T-helper 1 cell (primary cell): ENCODE data around the gene LPAR1.
"Not testable (repeated sequence)": the region's sequence is repeated elsewhere in the genome, so short reads cannot be mapped to it uniquely, and the experiment has no call there.

Source experiments
- DNase-seq, 5 donors: peaks; one replicate each; pipeline ENCODE4 v3.0.0-alpha.2; 2012 to 2020

The LPAR1 gene

GRCh38 chr9:110911659-110912418, 126.4 kb downstream of the LPAR1 start:
- DNase-seq, result no peak

GRCh38 chr9:110908894-110909293, 129.4 kb downstream of the LPAR1 start:
- no peak for DNase-seq

DNA sequence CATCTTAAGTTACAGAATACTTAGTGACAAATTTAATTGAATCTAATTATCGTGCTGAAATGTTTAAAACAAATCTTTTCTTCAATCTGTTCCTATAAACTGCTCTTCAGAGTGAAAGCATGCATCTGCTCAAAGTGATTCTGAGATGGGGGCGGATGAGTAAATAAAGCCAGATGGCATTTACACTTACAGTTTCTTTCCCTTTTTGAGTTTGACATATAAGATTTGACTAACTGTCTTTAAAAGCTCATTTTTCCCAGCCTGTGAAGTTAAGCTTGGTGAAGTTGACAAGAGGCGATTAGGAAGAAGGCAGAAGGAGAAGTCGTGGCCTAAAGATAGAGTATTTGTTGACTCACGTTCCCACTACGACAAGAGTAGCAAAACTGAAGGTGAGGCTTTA, 137.4 kb downstream of the LPAR1 start:
- no peak for DNase-seq

GRCh38 chr9:110900456-110900855, 137.8 kb downstream of the LPAR1 start:
- no peak for DNase-seq

DNA sequence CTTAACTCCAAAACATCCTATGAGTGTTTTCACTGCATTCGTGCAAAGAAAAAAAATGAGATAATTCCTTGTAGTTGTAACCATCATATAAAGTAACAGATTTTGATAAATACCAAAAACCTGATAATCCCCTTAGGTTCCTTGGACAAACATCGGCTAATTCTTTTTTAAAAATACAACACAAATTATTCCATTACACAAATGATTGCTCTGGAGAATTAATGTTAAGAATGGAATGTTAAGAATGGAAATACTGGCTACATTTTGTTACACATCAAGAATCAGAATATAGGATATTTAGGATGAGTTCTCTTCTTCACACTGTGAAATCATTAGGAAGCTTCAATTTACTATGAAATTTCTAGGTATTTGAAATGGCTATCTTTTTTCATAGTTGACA, 139.4 kb downstream of the LPAR1 start:
- DNase-seq, result no peak

GRCh38 chr9:110898358-110898757, 139.9 kb downstream of the LPAR1 start:
- DNase-seq, result no peak

- no peak for DNase-seq
Observed at GRCh38 chr9:110897943-110898342, 140.3 kb downstream of the LPAR1 start.

GRCh38 chr9:110895147-110895905, 142.9 kb downstream of the LPAR1 start:
- DNase-seq, result no peak

- DNase-seq, result no peak
Observed at GRCh38 chr9:110894731-110895130, 143.5 kb downstream of the LPAR1 start.

DNA sequence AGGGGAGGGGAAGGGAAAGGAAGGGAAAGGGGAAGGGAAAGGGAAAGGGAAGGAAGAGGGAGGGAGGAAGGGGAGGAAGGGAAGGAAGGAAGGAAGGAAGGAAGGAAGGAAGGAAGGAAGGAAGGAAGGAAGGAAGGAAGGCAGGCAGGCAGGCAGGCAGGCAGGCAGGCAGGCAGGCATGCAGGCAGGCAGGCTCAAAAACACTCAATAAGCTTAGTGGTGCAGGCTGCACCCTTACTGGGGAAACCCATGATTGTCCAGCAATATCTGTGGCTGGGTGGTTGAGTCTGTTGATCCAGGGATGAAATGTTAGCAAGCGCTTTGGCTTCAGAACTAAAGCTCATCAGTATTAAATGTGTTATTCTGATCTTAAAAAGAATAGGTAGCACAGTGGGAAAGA, 145.6 kb downstream of the LPAR1 start:
- no peak for DNase-seq

DNA sequence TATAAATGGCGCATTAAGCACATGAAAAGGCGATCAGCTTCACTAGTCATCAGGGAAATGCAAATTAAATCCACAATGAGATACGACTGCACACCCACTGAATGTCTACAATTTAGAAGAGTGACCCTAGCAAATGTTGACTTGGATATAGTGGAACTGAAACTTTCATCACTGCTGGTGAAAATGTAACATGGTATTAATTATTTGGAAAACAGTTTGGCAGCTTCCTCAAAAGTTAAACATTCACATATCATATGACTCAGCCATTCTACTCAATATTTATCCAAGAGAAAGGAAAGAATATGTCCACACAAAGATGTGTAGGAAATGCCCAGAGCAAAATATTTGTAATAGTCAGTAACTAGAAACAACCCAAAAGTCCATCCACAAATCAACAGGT, 146.5 kb downstream of the LPAR1 start:
- no peak for DNase-seq

- DNase-seq, result no peak
Observed at GRCh38 chr9:110890416-110890815, 147.9 kb downstream of the LPAR1 start.

DNA sequence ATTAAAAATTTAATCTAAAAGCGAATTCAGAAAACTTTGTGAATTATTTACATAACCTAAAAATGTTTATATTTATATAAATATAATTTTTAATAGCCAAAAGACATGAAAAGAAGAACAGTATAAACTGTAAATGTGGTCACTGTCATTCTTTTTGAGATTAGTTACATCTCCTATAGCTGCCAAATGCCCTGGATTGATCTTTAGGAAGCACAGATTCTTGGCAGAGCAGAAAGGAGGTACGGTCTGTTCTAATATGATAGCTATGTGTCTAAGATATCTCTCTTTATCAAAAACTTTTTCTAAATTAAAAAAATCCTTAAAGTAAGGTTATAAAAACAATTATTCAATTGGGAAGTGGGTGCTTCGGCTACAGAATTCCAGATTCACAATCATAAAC, 151.0 kb downstream of the LPAR1 start:
- DNase-seq, result no peak

GRCh38 chr9:110886832-110887231, 151.4 kb downstream of the LPAR1 start:
- DNase-seq, result no peak

DNA sequence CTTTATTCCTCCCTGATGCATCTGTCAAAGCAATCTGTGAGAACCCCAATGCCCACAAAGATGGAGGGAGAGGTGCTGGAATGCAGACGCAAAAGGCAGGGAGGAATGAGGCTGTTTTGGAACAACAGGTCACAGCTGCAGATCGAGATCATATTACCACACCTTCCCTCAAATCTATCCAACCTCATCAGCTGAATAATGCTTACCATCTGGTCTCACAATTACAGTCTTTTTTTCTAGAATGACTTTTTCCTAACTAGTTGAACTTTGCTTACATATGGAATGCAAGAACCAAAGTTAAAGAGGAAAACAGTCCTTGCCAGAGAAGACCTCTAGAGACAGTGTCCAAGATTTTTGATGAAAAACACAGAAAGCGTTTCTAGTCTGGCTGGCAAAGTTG, 158.1 kb downstream of the LPAR1 start:
- DNase-seq, result no peak

- DNase-seq, result no peak
Observed at GRCh38 chr9:110877374-110877773, 160.9 kb downstream of the LPAR1 start.

GRCh38 chr9:110876929-110877328, 161.3 kb downstream of the LPAR1 start:
- DNase-seq, result no peak

- DNase-seq, result no peak
Observed at GRCh38 chr9:110874963-110875674, 163.2 kb downstream of the LPAR1 start.

GRCh38 chr9:110872920-110873319, 165.3 kb downstream of the LPAR1 start:
- no peak for DNase-seq

GRCh38 chr9:110871736-110872135, 166.5 kb downstream of the LPAR1 start:
- DNase-seq, result no peak

DNA sequence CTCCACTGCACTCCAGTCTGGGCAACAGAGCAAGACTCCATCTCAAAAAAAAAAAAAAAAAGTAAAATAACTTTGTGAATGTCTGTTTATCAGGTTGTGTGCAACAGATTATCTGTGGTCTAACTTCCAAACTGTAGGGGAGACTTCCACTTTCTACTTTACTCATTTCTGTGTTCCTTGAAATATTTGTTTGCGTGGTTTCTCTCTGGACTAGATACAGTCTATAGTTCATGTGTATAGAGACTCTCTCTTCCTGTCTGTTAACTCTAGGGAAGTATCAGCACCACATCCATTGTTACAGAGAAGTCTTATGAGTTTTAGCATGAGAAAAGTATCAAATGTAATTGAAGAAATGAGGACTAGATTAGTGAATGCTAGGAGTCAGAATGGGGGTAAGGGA, 168.3 kb downstream of the LPAR1 start:
- DNase-seq, result peak in 1 of 5 donors; percentile 12

DNA sequence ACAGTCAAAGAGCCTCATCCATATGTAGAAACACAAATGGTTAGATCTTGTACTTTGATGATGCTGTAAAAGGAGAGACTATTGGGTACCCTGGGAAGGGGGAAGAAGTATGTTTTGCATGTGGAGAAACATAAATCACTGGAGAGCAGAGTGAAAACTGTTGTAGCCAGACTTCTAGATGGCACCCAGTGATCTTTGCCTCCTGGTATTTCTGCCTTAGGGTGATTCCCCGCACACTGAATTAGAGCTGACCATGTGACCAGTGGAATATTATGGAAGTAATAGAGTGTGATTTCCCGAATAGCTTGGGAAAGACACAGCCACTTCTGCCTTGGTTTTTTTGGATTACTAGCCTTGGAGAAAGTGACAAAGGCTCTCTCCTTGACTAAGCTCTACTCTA, 174.3 kb downstream of the LPAR1 start:
- no peak for DNase-seq

DNA sequence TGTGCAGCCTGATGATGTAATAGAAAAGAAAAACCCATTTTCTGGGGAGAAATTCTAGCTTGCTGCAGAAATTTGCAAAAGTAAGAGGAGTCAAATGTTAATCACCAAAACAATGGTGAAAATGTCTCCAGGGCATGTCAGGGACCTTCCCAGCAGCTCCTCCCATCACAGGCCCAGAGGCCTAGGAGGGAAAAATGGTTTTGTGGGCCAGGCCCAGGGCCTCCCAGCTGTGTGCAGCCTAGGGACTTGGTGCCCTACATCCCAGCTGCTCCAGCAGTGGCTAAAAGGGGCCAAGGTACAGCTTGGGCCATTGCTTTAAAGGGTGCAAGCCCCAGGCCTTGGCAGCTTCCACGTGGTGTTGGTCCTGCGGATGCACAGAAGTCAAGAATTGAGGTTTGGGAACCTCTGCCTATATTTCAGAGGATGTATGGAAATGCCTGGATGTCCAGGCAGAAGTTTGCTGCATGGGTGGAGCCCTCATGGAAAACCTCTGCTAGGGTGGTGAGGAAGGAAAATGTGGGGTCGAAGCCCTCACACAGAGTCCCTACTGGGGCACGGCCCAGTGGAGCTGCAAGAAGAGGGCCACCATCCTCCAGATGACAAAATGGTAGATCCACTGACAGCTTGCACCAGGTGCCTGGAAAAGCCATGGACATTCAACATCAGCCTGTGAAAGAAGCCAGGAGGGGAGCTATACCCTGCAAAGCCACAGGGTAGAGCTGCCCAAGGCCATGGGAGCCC, 176.7 kb downstream of the LPAR1 start:
- DNase-seq, result not testable (repeated sequence)
